Uterine smooth muscle cell (primary cell): Measurements from ENCODE around the gene STARD7. TPM values are rescaled to one million over a fixed set of nuclear protein-coding genes. Genes with fewer than 3 reads are reported as not detected.

Experiments
- total RNA-seq: library from RNA; depleted of rRNA; stranded (reverse); fragments of >200 nt; gene quantifications from 2 replicates; pipeline ENCODE4 v1.2.3, GENCODE V29; 2014

The STARD7 gene
- total RNA-seq = 119 and 160 TPM in 2 replicates

GRCh38 chr2:96208143-96209010 is at the start of gene STARD7:
TSS of gene STARD7 (minus strand) at chr2:96208827. CDS start at chr2:96208434, 393 bp downstream.

GRCh38 chr2:96145036-96145847 is 63.4 kb downstream of the STARD7 start, which contains the start of gene DUSP2:
TSS of gene DUSP2 (minus strand) at chr2:96145440. CDS start at chr2:96145354, 86 bp downstream.

DNA sequence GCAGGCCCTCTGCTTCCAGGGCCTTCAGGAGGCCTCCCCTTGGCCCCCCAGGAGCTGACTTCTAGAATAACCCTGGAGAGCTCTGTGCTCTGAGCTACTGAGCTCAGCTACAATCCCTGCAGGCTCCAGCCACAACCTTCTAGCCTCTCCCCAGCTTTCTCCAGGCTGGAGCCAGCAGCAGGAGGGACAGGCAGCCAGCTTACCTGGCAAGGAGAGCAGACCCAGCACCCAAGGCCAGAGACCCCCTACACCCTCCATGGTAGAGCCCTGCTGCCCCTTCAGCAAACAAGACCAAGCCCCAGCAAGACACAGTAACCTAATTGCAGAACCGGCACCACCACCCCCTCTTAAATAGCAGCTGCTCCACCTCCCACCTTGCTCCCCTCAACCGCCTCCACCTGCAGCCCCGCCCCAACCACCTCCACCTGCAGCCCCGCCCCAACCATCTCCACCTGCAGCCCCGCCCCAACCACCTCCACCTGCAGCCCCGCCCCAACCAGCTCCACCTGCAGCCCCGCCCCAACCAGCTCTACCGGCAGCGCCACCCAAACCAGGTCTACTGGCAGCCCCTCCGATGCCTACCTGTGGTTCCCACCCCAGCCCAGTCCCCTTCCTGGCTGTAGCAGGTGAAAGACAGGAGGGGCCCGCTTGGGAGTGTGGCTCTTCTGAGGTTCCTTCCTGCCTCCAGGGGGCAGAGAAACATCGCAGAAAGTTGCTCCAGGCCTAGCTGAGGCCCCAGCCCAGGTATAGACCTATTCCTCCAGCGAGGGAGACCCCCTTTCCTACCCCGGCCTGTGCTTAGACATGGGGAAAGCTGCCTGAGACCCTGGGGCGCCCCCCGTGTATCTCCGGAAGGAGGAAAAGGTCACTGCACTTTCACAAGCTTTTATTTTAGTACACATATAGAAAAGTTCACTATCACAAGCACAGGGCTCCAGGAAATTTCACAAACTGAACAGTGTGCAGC is 70.2 kb downstream of the STARD7 start, which contains the start of gene ASTL:
TSS of gene ASTL (minus strand) at position 324 of the 967 bp plus-strand sequence. CDS start at position 258, 66 bp downstream.

Other genes starting within 250 kb of the STARD7 start
- 64.6 and 74.1 TPM in 2 replicates for gene ANKRD36C, start 217.0 kb downstream of the STARD7 start, total RNA-seq
- 8.1 and 13.7 TPM in 2 replicates for gene GPAT2, start 173.9 kb downstream of the STARD7 start, total RNA-seq
- gene ADRA2B, start 92.3 kb downstream of the STARD7 start, total RNA-seq = under 0.01 TPM in 1 of 2 replicates, not detected in the other
- not detected in 2 replicates for gene ASTL, start 70.3 kb downstream of the STARD7 start, total RNA-seq
- 1.7 and 2.3 TPM in 2 replicates for gene DUSP2, start 63.4 kb downstream of the STARD7 start, total RNA-seq
- gene TMEM127, start 57.2 kb upstream of the STARD7 start, total RNA-seq = 11.8 and 16.7 TPM in 2 replicates
- 82.6 and 87.7 TPM in 2 replicates for gene CIAO1, start 57.4 kb upstream of the STARD7 start, total RNA-seq
- gene SNRNP200, start 96.7 kb upstream of the STARD7 start, total RNA-seq = 49.4 and 65.4 TPM in 2 replicates
- 5.1 and 5.9 TPM in 2 replicates for gene ITPRIPL1, start 116.5 kb upstream of the STARD7 start, total RNA-seq
- gene NCAPH, start 126.9 kb upstream of the STARD7 start, total RNA-seq = 8.4 and 45.2 TPM in 2 replicates